Fibroblast of upper back skin (primary cell): ENCODE measurements around the gene SPON1.
A peak's percentile ranks its signal among the peaks of the same experiment; 100 is the strongest.
"Not testable (repeated sequence)": the region's sequence is repeated elsewhere in the genome, so short reads cannot be mapped to it uniquely, and the experiment has no call there.

Experiments
- DNase-seq: peaks from one replicate; pipeline ENCODE4 v3.0.0-alpha.2; 2013

SPON1 gene

GRCh38 chr11:13984616-13985450, 22.3 kb downstream of the SPON1 start:
- peak; percentile 68 for DNase-seq

- not testable (repeated sequence) for DNase-seq
These were observed 24.2 kb downstream of the SPON1 start for GRCh38 chr11:13986695-13987094.

GRCh38 chr11:13992158-13992856, 29.8 kb downstream of the SPON1 start:
- peak; percentile 33 for DNase-seq

GRCh38 chr11:13993096-13993765, 30.7 kb downstream of the SPON1 start:
- no peak for DNase-seq

- no peak for DNase-seq
These were observed 35.4 kb downstream of the SPON1 start for GRCh38 chr11:13997881-13998280.

GRCh38 chr11:13999704-14000103, 37.2 kb downstream of the SPON1 start:
- DNase-seq: no peak

GRCh38 chr11:14001597-14001996, 39.1 kb downstream of the SPON1 start:
- no peak for DNase-seq

- no peak for DNase-seq
These were observed 45.0 kb downstream of the SPON1 start for GRCh38 chr11:14007566-14007965.

- no peak for DNase-seq
These were observed 48.1 kb downstream of the SPON1 start for GRCh38 chr11:14010665-14011064.

GRCh38 chr11:14012846-14013245, 50.3 kb downstream of the SPON1 start:
- peak; percentile 43 for DNase-seq

GRCh38 chr11:14015711-14016110, 53.2 kb downstream of the SPON1 start:
- DNase-seq: peak; percentile 25

- DNase-seq: no peak
These were observed 55.9 kb downstream of the SPON1 start for GRCh38 chr11:14018441-14018840.

GRCh38 chr11:14021738-14022137, 59.2 kb downstream of the SPON1 start:
- DNase-seq: no peak

- no peak for DNase-seq
These were observed 59.7 kb downstream of the SPON1 start for GRCh38 chr11:14022251-14022650.

GRCh38 chr11:14022821-14023220, 60.3 kb downstream of the SPON1 start:
- DNase-seq: no peak

GRCh38 chr11:14026961-14027360, 64.4 kb downstream of the SPON1 start:
- no peak for DNase-seq

GRCh38 chr11:14027525-14027924, 65.0 kb downstream of the SPON1 start:
- DNase-seq: no peak

GRCh38 chr11:14029440-14029839, 66.9 kb downstream of the SPON1 start:
- DNase-seq: no peak

- DNase-seq: peak; percentile 7
These were observed 67.7 kb downstream of the SPON1 start for GRCh38 chr11:14029971-14030920.

GRCh38 chr11:14035526-14035925, 73.0 kb downstream of the SPON1 start:
- not testable (repeated sequence) for DNase-seq

GRCh38 chr11:14036469-14036868, 73.9 kb downstream of the SPON1 start:
- DNase-seq: no peak

- DNase-seq: no peak
These were observed 78.5 kb downstream of the SPON1 start for GRCh38 chr11:14041040-14041439.

GRCh38 chr11:14041565-14041964, 79.0 kb downstream of the SPON1 start:
- DNase-seq: no peak
